ENCODE results near the gene POU6F1.

GRCh38 chr12:51254536-51254935 is 36.7 kb upstream of the POU6F1 start:
- no peak for TF ChIP-seq REST (IDR thresholded peaks at IDR 0.05; ENCODE audit: low read depth)
- TF ChIP-seq EP300 (IDR thresholded peaks at IDR 0.05; ENCODE audit: borderline replicate concordance) = no peak
- TF ChIP-seq MAX (IDR thresholded peaks at IDR 0.05) = no peak
- no peak for TF ChIP-seq FOXM1 (IDR thresholded peaks at IDR 0.05; ENCODE audit: borderline replicate concordance, low read depth)
- TF ChIP-seq CEBPB (IDR thresholded peaks at IDR 0.05) = no peak
- TF ChIP-seq USF1 (IDR thresholded peaks at IDR 0.05) = no peak
- no peak for TF ChIP-seq ZBTB7A (IDR thresholded peaks at IDR 0.05; ENCODE audit: low read depth)
- no peak for TF ChIP-seq TEAD4 (IDR thresholded peaks at IDR 0.05)
- no peak for TF ChIP-seq YY1 (IDR thresholded peaks at IDR 0.05; ENCODE audit: low read depth)
- TF ChIP-seq TCF12 (IDR thresholded peaks at IDR 0.05; ENCODE audit: low read depth) = no peak
- TF ChIP-seq TAF1 (IDR thresholded peaks at IDR 0.05; ENCODE audit: low read depth) = no peak
- TF ChIP-seq NFIC (IDR thresholded peaks at IDR 0.05) = no peak

Data from Ishikawa (cell line).